ENCODE data around the gene OR5C1. TPM values are rescaled to one million over a fixed set of nuclear protein-coding genes. Genes with fewer than 3 reads are reported as not detected.

Gene OR5C1
- total RNA-seq, 1 donor from 2014 or later, result not detected

DNA sequence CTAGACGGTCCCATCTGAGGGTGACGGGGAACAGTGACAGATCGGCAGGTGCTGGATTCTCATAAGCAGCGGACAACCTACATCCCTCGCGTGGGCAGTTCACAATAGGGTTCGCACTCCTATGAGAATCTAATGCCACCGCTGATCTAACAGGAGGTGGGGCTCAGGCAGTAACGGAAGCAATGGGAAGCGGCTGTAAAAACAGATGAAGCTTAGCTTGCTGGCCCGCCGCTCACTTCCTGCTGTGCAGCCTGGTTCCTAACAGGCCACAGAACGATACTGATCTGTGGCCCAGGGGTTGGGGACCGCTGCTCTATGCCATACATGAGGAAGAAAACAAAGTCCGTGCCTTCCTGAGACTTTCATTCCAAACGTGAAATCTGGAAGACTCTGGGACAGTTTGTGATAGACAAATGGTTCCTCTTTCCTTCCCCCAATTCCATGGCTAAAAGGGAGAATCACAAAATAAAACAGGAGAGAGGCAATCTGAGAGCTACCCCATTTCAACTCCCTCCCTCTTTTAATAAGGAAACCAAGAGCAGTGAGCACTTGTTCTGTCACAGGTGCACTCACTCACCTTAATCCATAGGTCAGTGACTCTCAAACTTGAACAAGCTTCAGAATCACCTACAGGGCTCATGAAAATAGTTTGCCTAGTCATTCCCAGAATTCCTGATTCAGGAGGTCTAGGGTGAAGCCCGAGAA is 27.6 kb downstream of the OR5C1 start:
- H3K27ac ChIP-seq, result peak overlapping the region; percentile 27
- H3K9me3 ChIP-seq, result no peaks in the 10 kb centered on the region
- peaks cover 0 to 14% of the 10 kb centered on the region in 2 donors for H3K36me3 ChIP-seq
- H3K27me3 ChIP-seq, result no peaks in the 10 kb centered on the region
- H3K4me3 ChIP-seq, result no peak overlapping the region
- DNase-seq (ENCODE audit: extremely low spot score in 2 of 2), result peak in 1 of 2 donors; percentile 84
- TF ChIP-seq POLR2AphosphoS5 (IDR thresholded peaks at IDR 0.05; ENCODE audit: insufficient read depth in 1 of 2, low read depth in 1 of 2), result peak in 1 of 2 donors; percentile 14
- TF ChIP-seq, protein P1, sequence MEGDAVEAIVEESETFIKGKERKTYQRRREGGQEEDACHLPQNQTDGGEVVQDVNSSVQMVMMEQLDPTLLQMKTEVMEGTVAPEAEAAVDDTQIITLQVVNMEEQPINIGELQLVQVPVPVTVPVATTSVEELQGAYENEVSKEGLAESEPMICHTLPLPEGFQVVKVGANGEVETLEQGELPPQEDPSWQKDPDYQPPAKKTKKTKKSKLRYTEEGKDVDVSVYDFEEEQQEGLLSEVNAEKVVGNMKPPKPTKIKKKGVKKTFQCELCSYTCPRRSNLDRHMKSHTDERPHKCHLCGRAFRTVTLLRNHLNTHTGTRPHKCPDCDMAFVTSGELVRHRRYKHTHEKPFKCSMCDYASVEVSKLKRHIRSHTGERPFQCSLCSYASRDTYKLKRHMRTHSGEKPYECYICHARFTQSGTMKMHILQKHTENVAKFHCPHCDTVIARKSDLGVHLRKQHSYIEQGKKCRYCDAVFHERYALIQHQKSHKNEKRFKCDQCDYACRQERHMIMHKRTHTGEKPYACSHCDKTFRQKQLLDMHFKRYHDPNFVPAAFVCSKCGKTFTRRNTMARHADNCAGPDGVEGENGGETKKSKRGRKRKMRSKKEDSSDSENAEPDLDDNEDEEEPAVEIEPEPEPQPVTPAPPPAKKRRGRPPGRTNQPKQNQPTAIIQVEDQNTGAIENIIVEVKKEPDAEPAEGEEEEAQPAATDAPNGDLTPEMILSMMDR (IDR thresholded peaks at IDR 0.05), result no peak
- no peaks in the 10 kb centered on the region for H3K4me1 ChIP-seq
- intact Hi-C loops (cut with DNase I), result no loop called here

DNA sequence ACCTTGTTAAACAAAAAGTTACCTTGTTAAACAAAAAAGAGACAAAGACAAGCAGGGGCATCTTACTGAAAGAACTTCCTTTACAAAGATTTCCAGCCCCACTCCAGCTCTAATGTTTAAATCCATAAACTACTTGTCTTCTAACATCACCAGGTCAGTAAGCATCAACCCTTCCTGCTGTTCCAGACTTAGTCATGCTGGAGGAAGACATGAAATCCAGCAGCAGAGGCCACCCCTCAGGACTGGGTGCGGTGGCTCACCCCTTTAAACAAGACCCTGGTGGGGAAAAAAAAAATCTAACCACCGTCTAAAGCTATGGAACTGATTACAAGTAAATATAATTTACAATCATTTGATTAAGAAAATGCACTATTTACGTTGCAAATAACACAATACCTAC is 30.6 kb downstream of the OR5C1 start:
- TF ChIP-seq, protein P1 (IDR thresholded peaks at IDR 0.05), result no peak
- TF ChIP-seq POLR2A (IDR thresholded peaks at IDR 0.05), result no peak
- no peak for TF ChIP-seq POLR2AphosphoS5 (IDR thresholded peaks at IDR 0.05; ENCODE audit: insufficient read depth in 1 of 2, low read depth in 1 of 2)
- no peaks in the 10 kb centered on the region for H3K27me3 ChIP-seq
- H3K4me3 ChIP-seq, result no peak overlapping the region
- no peaks in the 10 kb centered on the region for H3K4me1 ChIP-seq
- intact Hi-C loops (cut with DNase I), result no loop called here
- H3K36me3 ChIP-seq, result peaks cover 0 to 27% of the 10 kb centered on the region in 2 donors
- peak in 1 of 2 donors; percentile 55 for DNase-seq (ENCODE audit: extremely low spot score in 2 of 2)
- no peaks in the 10 kb centered on the region for H3K9me3 ChIP-seq
- H3K27ac ChIP-seq, result no peak overlapping the region

DNA sequence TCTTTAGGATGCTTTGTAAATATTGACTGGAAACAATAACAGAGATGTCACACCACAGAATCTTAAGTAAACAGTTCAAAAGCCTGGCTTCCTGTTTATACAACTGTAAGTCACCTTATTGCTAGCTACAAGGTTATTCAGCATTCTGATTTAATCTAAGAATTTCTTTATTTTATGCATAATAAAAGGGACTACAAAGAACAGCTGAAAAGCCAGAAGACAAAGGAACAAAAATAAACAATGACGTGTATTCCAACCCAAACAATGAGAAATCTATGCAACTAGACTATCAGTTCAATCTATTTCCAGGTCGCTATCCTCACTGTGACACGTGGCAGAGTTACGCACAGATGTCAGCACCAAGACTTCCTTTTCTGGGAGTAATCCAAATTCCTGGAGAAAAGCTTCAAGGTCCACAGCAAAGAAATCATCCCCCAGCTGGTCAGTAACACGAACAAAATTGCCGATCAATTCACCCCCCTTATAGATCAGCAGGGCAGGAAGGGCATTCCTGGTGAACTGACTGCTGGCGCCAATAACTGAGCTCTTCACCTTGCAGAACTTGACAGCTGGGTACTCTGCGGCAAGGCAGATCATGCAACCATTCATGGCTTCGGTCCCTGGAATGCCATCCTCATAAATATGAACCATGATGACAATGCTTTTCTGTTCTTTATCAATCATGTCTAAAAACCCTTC is 31.2 kb downstream of the OR5C1 start:
- TF ChIP-seq POLR2AphosphoS5 (IDR thresholded peaks at IDR 0.05; ENCODE audit: insufficient read depth in 1 of 2, low read depth in 1 of 2) (no peak), POLR2A (IDR thresholded peaks at IDR 0.05) (no peak)
- TF ChIP-seq, protein P1 (IDR thresholded peaks at IDR 0.05), result no peak
- H3K4me1 ChIP-seq, result peaks cover 2% of the 10 kb centered on the region
- peak in 1 of 2 donors; percentile 87 for DNase-seq (ENCODE audit: extremely low spot score in 2 of 2)
- H3K27ac ChIP-seq, result peak overlapping the region; percentile 10
- H3K27me3 ChIP-seq, result no peaks in the 10 kb centered on the region
- H3K4me3 ChIP-seq, result no peak overlapping the region
- peaks cover 0 to 27% of the 10 kb centered on the region in 2 donors for H3K36me3 ChIP-seq
- no peaks in the 10 kb centered on the region for H3K9me3 ChIP-seq
- intact Hi-C loops (cut with DNase I), result no loop called here

DNA sequence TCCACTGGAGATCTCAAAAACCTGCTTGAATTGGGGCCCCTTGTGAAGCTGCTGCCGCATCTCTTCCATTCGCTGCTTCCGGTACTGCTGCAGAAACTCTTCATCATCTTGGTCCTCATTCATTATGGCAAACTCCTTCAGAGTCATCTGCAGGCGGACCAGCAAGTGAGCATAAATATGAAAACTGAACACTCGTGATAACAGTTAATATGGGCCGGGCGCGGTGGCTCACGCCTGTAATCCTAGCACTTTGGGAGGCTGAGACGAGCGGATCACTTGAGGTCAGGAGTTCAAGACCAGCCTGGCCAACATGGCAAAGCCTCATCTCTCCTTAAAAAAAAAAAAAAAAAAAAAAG is 31.7 kb downstream of the OR5C1 start:
- Histone ChIP-seq H3K4me3 (no peak overlapping the region), H3K27ac (peak overlapping the region; percentile 10), H3K4me1 (peaks cover 7% of the 10 kb centered on the region), H3K9me3 (no peaks in the 10 kb centered on the region), H3K27me3 (no peaks in the 10 kb centered on the region), H3K36me3 (peaks cover 3 to 27% of the 10 kb centered on the region in 2 donors)
- DNase-seq (ENCODE audit: extremely low spot score in 2 of 2), result no peak
- intact Hi-C loops (cut with DNase I), result no loop called here
- TF ChIP-seq, protein P1 (IDR thresholded peaks at IDR 0.05), result no peak
- TF ChIP-seq POLR2AphosphoS5 (IDR thresholded peaks at IDR 0.05; ENCODE audit: insufficient read depth in 1 of 2, low read depth in 1 of 2) (no peak), POLR2A (IDR thresholded peaks at IDR 0.05) (no peak)
